HepG2 (cell line): ENCODE results near the gene SGPL1. TPM values are rescaled to one million over a fixed set of nuclear protein-coding genes. Genes with fewer than 3 reads are reported as not detected.
"Not testable (repeated sequence)": the region's sequence is repeated elsewhere in the genome, so short reads cannot be mapped to it uniquely, and the experiment has no call there.

Experiments
- ATAC-seq: fragments of 200-7000 bp; cut with Tn5 transposase; 3 replicates; pipeline ENCODE4 v1.9.1; 2020; ENCODE audit warnings: mild to moderate bottlenecking, moderate library complexity
- BruUV-seq: library from RNA; stranded (reverse); fragments of 400-500 nt; replicated peaks from 2 replicates; lab custom pipeline; 2021; lab: Mats Ljungman, UMichigan
- CTCF ChIA-PET: fragments of 300-600 bp; formaldehyde crosslinking; extraction: SDS; loops from one replicate; lab custom pipeline; 2021; ENCODE audit warnings: low total read pairs, inconsistent platforms, low intra/inter-chr PET ratio; lab: Yijun Ruan, JAX
- POLR2A ChIA-PET: fragments of 350-600 bp; sonication (Branson Sonifier 250); formaldehyde crosslinking; loops from one replicate; lab custom pipeline; 2020; ENCODE audit warnings: antibody characterized with exemption, inconsistent platforms; lab: Yijun Ruan, JAX
- DNase-seq: peaks from one replicate; pipeline ENCODE4 v3.0.0-alpha.2; 2015; ENCODE audit warnings: low spot score
- FAIRE-seq: peaks from 3 replicates; lab custom pipeline; 2011; peaks lifted over from hg19 to GRCh38; lab: Jason Lieb, UNC
- H2AFZ ChIP-seq: one replicate; pipeline ENCODE4 v1.6.1; 2011; ENCODE audit warnings: low read length, inconsistent platforms
- H3K27ac ChIP-seq: fragments of 300-600 bp; 3 replicates; pipeline ENCODE4 v1.8.0; 2011; ENCODE audit warnings: mixed run types, mild to moderate bottlenecking, mixed read lengths, low read length, inconsistent platforms; ENCODE audit not compliant: insufficient read depth; ENCODE audit errors: extremely low read length
- H3K27me3 ChIP-seq, 2 experiments: fragments of 200-600 bp in 1 of 2; 2 replicates in 1 of 2; 3 replicates in 1 of 2; pipeline versions ENCODE4 v1.6.0 to v1.8.0; 2011; ENCODE audit warnings: low read length in 2 of 2, mild to moderate bottlenecking in 2 of 2, moderate library complexity in 2 of 2, inconsistent platforms in 1 of 2; ENCODE audit not compliant: insufficient read depth in 2 of 2, control insufficient read depth in 1 of 2
- H3K36me3 ChIP-seq, 2 experiments: fragments of 200-600 bp in 1 of 2; replicated peaks in 1 of 2; 2 replicates in 1 of 2; 3 replicates in 1 of 2; pipeline versions ENCODE4 v1.5.1 to v1.8.0; 2011; ENCODE audit warnings: low read length in 2 of 2, inconsistent platforms in 1 of 2; ENCODE audit not compliant: insufficient read depth in 2 of 2, control insufficient read depth in 1 of 2
- H3K4me1 ChIP-seq: 2 replicates; pipeline ENCODE4 v1.5.1; 2012; ENCODE audit warnings: low read length, inconsistent platforms; ENCODE audit not compliant: insufficient read depth
- H3K4me2 ChIP-seq: 2 replicates; pipeline ENCODE4 v1.6.0; 2011; ENCODE audit warnings: low read depth, low read length, inconsistent platforms
- H3K4me3 ChIP-seq, 3 experiments: fragments of 200-600 bp in 1 of 3; sonication (generic), shearing (Covaris generic) in 1 of 3; replicated peaks in 1 of 3; 2 replicates each; pipeline ENCODE4 v1.5.1; 2011 to 2016; ENCODE audit warnings: low read length in 3 of 3, inconsistent platforms in 2 of 3, low read depth in 2 of 3, mild to moderate bottlenecking in 2 of 3, control low read depth in 1 of 3, mixed read lengths in 1 of 3; ENCODE audit not compliant: insufficient read depth in 1 of 3
- H3K79me2 ChIP-seq: one replicate; pipeline ENCODE4 v1.6.1; 2011; ENCODE audit warnings: low read length, inconsistent platforms; ENCODE audit not compliant: insufficient read depth
- H3K9ac ChIP-seq: 2 replicates; pipeline ENCODE4 v1.6.0; 2011; ENCODE audit warnings: mild to moderate bottlenecking, low read depth, low read length, inconsistent platforms; ENCODE audit not compliant: insufficient read depth
- H3K9me3 ChIP-seq: 2 replicates; pipeline ENCODE4 v1.5.1; 2012; ENCODE audit warnings: mild to moderate bottlenecking, low read length
- H4K20me1 ChIP-seq: 2 replicates; pipeline ENCODE4 v1.6.0; 2011; ENCODE audit warnings: inconsistent platforms, mild to moderate bottlenecking, low read length, moderate library complexity; ENCODE audit not compliant: insufficient read depth
- CREM ChIP-seq, 2 experiments: sonication (generic) in 1 of 2; formaldehyde crosslinking in 1 of 2; IDR thresholded peaks; 2 replicates each; pipeline versions ENCODE4 v1.4.0 to v1.6.1; 2016 to 2020; ENCODE audit warnings: antibody characterized with exemption in 1 of 2, mild to moderate bottlenecking in 1 of 2, missing genetic modification reagents in 1 of 2
- LCORL ChIP-seq, 2 experiments: fragments of 450-650 bp in 1 of 2; sonication (generic) in 1 of 2; formaldehyde crosslinking in 1 of 2; IDR thresholded peaks; 2 replicates each; pipeline versions ENCODE4 v1.5.0 to v1.6.1; 2017 to 2020; ENCODE audit warnings: antibody characterized with exemption in 1 of 2, missing genetic modification reagents in 1 of 2
- NFE2L1 ChIP-seq: sonication (generic); formaldehyde crosslinking; IDR thresholded peaks from 2 replicates; pipeline ENCODE4 v1.4.0; 2020; ENCODE audit warnings: missing genetic modification reagents, mild to moderate bottlenecking, borderline replicate concordance
- ZFP1 ChIP-seq: IDR thresholded peaks from 2 replicates; pipeline ENCODE4 v1.6.1; 2016
- WGBS: methylation state at CpG from one replicate; pipeline ENCODE4 v1.1.6; 2017; ENCODE audit warnings: low lambda C conversion rate; 5-methylcytosine and 5-hydroxymethylcytosine counted together
- in situ Hi-C: cut with HindIII; loops from 2 replicates; pipeline ENCODE4 v1.10.0; 2017; ENCODE audit warnings: low pct_unique_long_range_greater_than_20kb; ENCODE audit not compliant: extremely low pct_ligation_motif_present
- intact Hi-C: fragments of 100-400 bp; cut with micrococcal nuclease; formaldehyde crosslinking; loops from one replicate; pipeline ENCODE4 v1.10.0; 2022; ENCODE audit not compliant: unreplicated experiment
- polyA plus RNA-seq, 8 experiments: library from polyadenylated mRNA; depleted of rRNA in 3 of 8; stranded (reverse) in 7 of 8; unstranded in 1 of 8; fragments of >200 nt; fragmentation: Illumina TruSeq in 4 of 8; extraction: Trizol in 4 of 8; gene quantifications; 2 replicates each; pipeline versions ENCODE4 v1.2.1 to v1.2.3, GENCODE V29; 2011 to 2016; ENCODE audit warnings: low read depth in 4 of 8, missing spikeins in 1 of 8, mixed read lengths in 1 of 8; ENCODE audit not compliant: insufficient read depth in 1 of 8
- total RNA-seq, 5 experiments: library from RNA; depleted of rRNA; stranded (reverse); fragments of >200 nt; fragmentation: Illumina TruSeq; extraction: Trizol; gene quantifications; 2 replicates each; pipeline ENCODE4 v1.2.3, GENCODE V29; 2016; ENCODE audit warnings: low read depth in 1 of 5
- TF ChIP-seq, protein P1 (sequence below): sonication (generic); formaldehyde crosslinking; IDR thresholded peaks from 2 replicates; pipeline ENCODE4 v1.8.0; 2022; ENCODE audit warnings: mild to moderate bottlenecking, missing genetic modification reagents
- TF ChIP-seq, protein P2 (sequence below): sonication (generic); formaldehyde crosslinking; IDR thresholded peaks from 2 replicates; pipeline ENCODE4 v1.5.0; 2020; ENCODE audit warnings: missing genetic modification reagents, mild to moderate bottlenecking, borderline replicate concordance
- TF ChIP-seq, protein P3 (sequence below): sonication (generic); formaldehyde crosslinking; IDR thresholded peaks from 2 replicates; pipeline ENCODE4 v1.5.1; 2020; ENCODE audit warnings: mild to moderate bottlenecking, moderate library complexity, missing genetic modification reagents

Gene SGPL1
- total and polyA plus RNA-seq, 2 of the 13 experiments (the other 11 are each of a cell fraction or from before 2014, with no cell fraction given), result 17.6 to 25.0 TPM

DNA sequence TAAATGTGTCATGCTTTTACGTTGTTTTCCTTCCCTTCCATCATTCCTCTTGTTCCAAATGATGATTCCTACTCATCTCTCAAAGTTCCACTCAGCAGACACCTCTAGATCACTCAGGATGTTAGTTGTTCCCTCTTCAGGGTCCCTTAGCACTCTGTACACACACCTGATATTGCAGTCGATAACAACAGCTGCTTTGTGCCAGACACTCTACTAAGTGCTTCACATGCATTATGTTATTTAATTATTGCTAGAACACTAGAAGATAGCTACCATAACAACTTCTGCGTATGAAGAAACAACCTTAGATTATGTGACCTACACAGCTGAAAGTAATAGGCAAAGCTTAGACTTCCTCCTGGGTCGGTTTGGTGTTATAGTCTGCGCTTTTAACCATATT, 43.0 kb downstream of the SGPL1 start (continued):
- TF ChIP-seq NFE2L1 (no peak), CREM (IDR thresholded peaks at IDR 0.05) (no peak), CREM (CRISPR knock-in tag; IDR thresholded peaks at IDR 0.05) (no peak), ZFP1 (no peak), LCORL (IDR thresholded peaks at IDR 0.05) (no peak), LCORL (CRISPR knock-in tag; IDR thresholded peaks at IDR 0.05) (no peak)
- TF ChIP-seq, protein P1, sequence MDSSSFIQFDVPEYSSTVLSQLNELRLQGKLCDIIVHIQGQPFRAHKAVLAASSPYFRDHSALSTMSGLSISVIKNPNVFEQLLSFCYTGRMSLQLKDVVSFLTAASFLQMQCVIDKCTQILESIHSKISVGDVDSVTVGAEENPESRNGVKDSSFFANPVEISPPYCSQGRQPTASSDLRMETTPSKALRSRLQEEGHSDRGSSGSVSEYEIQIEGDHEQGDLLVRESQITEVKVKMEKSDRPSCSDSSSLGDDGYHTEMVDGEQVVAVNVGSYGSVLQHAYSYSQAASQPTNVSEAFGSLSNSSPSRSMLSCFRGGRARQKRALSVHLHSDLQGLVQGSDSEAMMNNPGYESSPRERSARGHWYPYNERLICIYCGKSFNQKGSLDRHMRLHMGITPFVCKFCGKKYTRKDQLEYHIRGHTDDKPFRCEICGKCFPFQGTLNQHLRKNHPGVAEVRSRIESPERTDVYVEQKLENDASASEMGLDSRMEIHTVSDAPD (CRISPR knock-in tag), result no peak
- TF ChIP-seq, protein P2, sequence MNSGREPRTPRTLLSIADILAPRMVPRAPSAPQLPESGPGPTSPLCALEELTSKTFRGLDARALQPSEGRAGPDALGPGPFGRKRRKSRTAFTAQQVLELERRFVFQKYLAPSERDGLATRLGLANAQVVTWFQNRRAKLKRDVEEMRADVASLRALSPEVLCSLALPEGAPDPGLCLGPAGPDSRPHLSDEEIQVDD (CRISPR knock-in tag), result no peak
- TF ChIP-seq, protein P3, sequence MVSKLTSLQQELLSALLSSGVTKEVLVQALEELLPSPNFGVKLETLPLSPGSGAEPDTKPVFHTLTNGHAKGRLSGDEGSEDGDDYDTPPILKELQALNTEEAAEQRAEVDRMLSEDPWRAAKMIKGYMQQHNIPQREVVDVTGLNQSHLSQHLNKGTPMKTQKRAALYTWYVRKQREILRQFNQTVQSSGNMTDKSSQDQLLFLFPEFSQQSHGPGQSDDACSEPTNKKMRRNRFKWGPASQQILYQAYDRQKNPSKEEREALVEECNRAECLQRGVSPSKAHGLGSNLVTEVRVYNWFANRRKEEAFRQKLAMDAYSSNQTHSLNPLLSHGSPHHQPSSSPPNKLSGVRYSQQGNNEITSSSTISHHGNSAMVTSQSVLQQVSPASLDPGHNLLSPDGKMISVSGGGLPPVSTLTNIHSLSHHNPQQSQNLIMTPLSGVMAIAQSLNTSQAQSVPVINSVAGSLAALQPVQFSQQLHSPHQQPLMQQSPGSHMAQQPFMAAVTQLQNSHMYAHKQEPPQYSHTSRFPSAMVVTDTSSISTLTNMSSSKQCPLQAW, result no peak

DNA sequence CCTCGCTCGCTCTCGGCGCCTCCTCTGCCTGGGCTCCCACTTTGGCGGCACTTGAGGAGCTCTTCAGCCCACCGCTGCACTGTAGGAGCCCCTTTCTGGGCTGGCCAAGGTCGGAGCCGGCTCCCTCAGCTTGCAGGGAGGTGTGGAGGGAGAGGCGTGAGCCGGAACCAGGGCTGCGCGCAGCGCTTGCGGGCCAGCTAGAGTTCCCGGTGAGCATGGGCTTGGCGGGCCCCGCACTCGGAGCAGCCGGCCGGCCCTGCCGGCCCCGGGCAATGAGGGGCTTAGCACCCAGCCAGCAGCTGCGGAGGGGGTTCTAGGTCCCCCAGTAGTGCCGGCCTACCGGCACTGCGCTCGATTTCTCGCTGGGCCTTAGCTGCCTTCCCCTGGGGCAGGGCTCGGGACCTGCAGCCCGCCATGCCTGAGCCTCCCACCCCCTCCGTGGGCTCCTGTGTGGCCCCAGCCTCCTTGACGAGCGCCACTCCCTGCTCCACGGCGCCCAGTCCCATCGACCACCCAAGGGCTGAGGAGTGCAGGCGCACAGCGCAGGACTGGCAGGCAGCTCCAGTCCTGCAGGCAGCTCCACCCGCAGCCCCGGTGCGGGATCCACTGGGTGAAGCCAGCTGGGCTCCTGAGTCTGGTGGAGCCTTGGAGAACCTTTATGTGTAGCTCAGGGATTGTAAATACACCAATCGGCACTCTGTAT, 45.9 kb downstream of the SGPL1 start:
- BruUV-seq, POLR2A ChIA-PET, DNase-seq, FAIRE-seq, in situ Hi-C loops, H3K27me3 ChIP-seq, H3K4me2 ChIP-seq, ATAC-seq, CTCF ChIA-PET, H3K79me2 ChIP-seq, H3K27ac ChIP-seq, H4K20me1 ChIP-seq, H3K9ac ChIP-seq, H3K9me3 ChIP-seq, H2AFZ ChIP-seq, H3K4me3 ChIP-seq, intact Hi-C loops, H3K4me1 ChIP-seq: not testable (repeated sequence)
- 97% methylated on average over 14 of the region's 42 CpGs for WGBS
- peaks cover 5 to 23% of the 10 kb centered on the region in 2 experiments for H3K36me3 ChIP-seq
